ENCODE data around the gene YES1.

GRCh38 chr18:765764-766549 lies 46.1 kb downstream of the YES1 start:
- TF ChIP-seq CTCF (IDR thresholded peaks at IDR 0.05; ENCODE audit: low read length) (no peak), EZH2phosphoT487 (IDR thresholded peaks at IDR 0.05; ENCODE audit: low read length) (no peak), EZH2 (optimal IDR thresholded peaks at IDR 0.05; ENCODE audit: low read depth, low read length) (no peak)

Measured in MM.1S (cell line).